HepG2 (cell line): ENCODE results near the gene CGNL1. TPM values are rescaled to one million over a fixed set of nuclear protein-coding genes. Genes with fewer than 3 reads are reported as not detected.

Source experiments
- AGO1 ChIP-seq: fragments of 200-400 bp; formaldehyde crosslinking; IDR thresholded peaks from 2 replicates; pipeline ENCODE4 v1.6.1; 2017; ENCODE audit warnings: mild to moderate bottlenecking, low read depth, low read length, moderate library complexity; ENCODE audit not compliant: poor library complexity, severe bottlenecking
- CCAR2 ChIP-seq: fragments of 200-400 bp; formaldehyde crosslinking; optimal IDR thresholded peaks from 2 replicates; pipeline ENCODE3; 2018; ENCODE audit warnings: low read depth, mild to moderate bottlenecking, low read length, moderate library complexity
- CENPX ChIP-seq: sonication (generic); formaldehyde crosslinking; IDR thresholded peaks from 2 replicates; pipeline ENCODE4 v1.9.0; 2021; ENCODE audit warnings: mild to moderate bottlenecking, missing genetic modification reagents, moderate library complexity
- CREB3 ChIP-seq: sonication (generic); formaldehyde crosslinking; IDR thresholded peaks from 2 replicates; pipeline ENCODE4 v1.5.0; 2020; ENCODE audit warnings: missing genetic modification reagents
- EP300 ChIP-seq, 3 experiments: sonication (generic) in 1 of 3; formaldehyde crosslinking in 1 of 3; IDR thresholded peaks; 2 replicates each; pipeline versions ENCODE4 v1.5.1 to v1.6.1; 2011 to 2020; ENCODE audit warnings: low read depth in 2 of 3, low read length in 2 of 3, borderline replicate concordance in 1 of 3, improper control_type of control experiment in 1 of 3, mild to moderate bottlenecking in 1 of 3, missing genetic modification reagents in 1 of 3, moderate library complexity in 1 of 3
- GTF2F1 ChIP-seq: fragments of 150-350 bp; IDR thresholded peaks from 2 replicates; pipeline ENCODE4 v1.6.1; 2014; ENCODE audit warnings: low read length
- IRF1 ChIP-seq: sonication (generic); formaldehyde crosslinking; IDR thresholded peaks from 2 replicates; pipeline ENCODE4 v1.4.0; 2020; ENCODE audit warnings: low read depth, mild to moderate bottlenecking, missing genetic modification reagents
- JDP2 ChIP-seq: sonication (generic); formaldehyde crosslinking; IDR thresholded peaks from 2 replicates; pipeline ENCODE4 v1.8.1; 2022; ENCODE audit warnings: missing genetic modification reagents, borderline replicate concordance
- MBD4 ChIP-seq: IDR thresholded peaks from 2 replicates; pipeline ENCODE4 v1.6.1; 2012; ENCODE audit warnings: low read length, inconsistent platforms, borderline replicate concordance
- MED8 ChIP-seq: sonication (generic); formaldehyde crosslinking; IDR thresholded peaks from 2 replicates; pipeline ENCODE4 v1.8.1; 2023; ENCODE audit warnings: mild to moderate bottlenecking, missing genetic modification reagents; ENCODE audit not compliant: insufficient replicate concordance
- NBN ChIP-seq: fragments of 450-650 bp; conservative IDR thresholded peaks from 2 replicates; pipeline ENCODE4 v1.6.1; 2017
- REL ChIP-seq: sonication (generic); formaldehyde crosslinking; conservative IDR thresholded peaks from 2 replicates; pipeline ENCODE4 v1.8.0; 2022; ENCODE audit warnings: mild to moderate bottlenecking, missing genetic modification reagents, moderate library complexity
- SNAPC5 ChIP-seq: sonication (generic); formaldehyde crosslinking; IDR thresholded peaks from 2 replicates; pipeline ENCODE4 v1.8.1; 2023; ENCODE audit warnings: mild to moderate bottlenecking, missing genetic modification reagents, borderline replicate concordance
- TBX3 ChIP-seq: fragments of 450-650 bp; IDR thresholded peaks from 2 replicates; pipeline ENCODE4 v1.6.1; 2017; ENCODE audit warnings: antibody characterized with exemption, mild to moderate bottlenecking, inconsistent platforms, borderline replicate concordance
- TOE1 ChIP-seq: sonication (generic); formaldehyde crosslinking; IDR thresholded peaks from 2 replicates; pipeline ENCODE4 v1.4.0; 2020; ENCODE audit warnings: mild to moderate bottlenecking, missing genetic modification reagents
- ZNF207 ChIP-seq: fragments of 450-650 bp; IDR thresholded peaks from 2 replicates; pipeline ENCODE4 v1.6.1; 2016; ENCODE audit warnings: antibody characterized with exemption, borderline replicate concordance
- ZNF33A ChIP-seq: sonication (generic); formaldehyde crosslinking; IDR thresholded peaks from 2 replicates; pipeline ENCODE4 v1.5.1; 2020; ENCODE audit warnings: missing genetic modification reagents, mild to moderate bottlenecking, moderate library complexity, borderline replicate concordance
- ZNF572 ChIP-seq: sonication (generic); formaldehyde crosslinking; IDR thresholded peaks from 2 replicates; pipeline ENCODE4 v1.5.1; 2020; ENCODE audit warnings: mild to moderate bottlenecking, missing genetic modification reagents
- ZNF607 ChIP-seq: sonication (generic); formaldehyde crosslinking; IDR thresholded peaks from 2 replicates; pipeline ENCODE4 v1.5.1; 2020; ENCODE audit warnings: missing genetic modification reagents, mild to moderate bottlenecking, borderline replicate concordance
- ZNF761 ChIP-seq: sonication (generic); formaldehyde crosslinking; conservative IDR thresholded peaks from 2 replicates; pipeline ENCODE4 v1.4.0; 2020; ENCODE audit warnings: mild to moderate bottlenecking, missing genetic modification reagents
- ZNF775 ChIP-seq: sonication (generic); formaldehyde crosslinking; IDR thresholded peaks from 2 replicates; pipeline ENCODE4 v1.4.0; 2020; ENCODE audit warnings: missing genetic modification reagents, mild to moderate bottlenecking, moderate library complexity, borderline replicate concordance
- ZNF776 ChIP-seq: sonication (generic); formaldehyde crosslinking; IDR thresholded peaks from 2 replicates; pipeline ENCODE4 v1.4.0; 2020; ENCODE audit warnings: mild to moderate bottlenecking, missing genetic modification reagents
- ZNF883 ChIP-seq: sonication (generic); formaldehyde crosslinking; IDR thresholded peaks from 2 replicates; pipeline ENCODE4 v1.5.1; 2020; ENCODE audit warnings: mild to moderate bottlenecking, missing genetic modification reagents; ENCODE audit errors: not compliant biosample characterization
- ZSCAN9 ChIP-seq: IDR thresholded peaks from 2 replicates; pipeline ENCODE4 v1.6.1; 2016; ENCODE audit warnings: borderline replicate concordance
- polyA plus RNA-seq, 8 experiments: library from polyadenylated mRNA; depleted of rRNA in 3 of 8; stranded (reverse) in 7 of 8; unstranded in 1 of 8; fragments of >200 nt; fragmentation: Illumina TruSeq in 4 of 8; extraction: Trizol in 4 of 8; gene quantifications; 2 replicates each; pipeline versions ENCODE4 v1.2.1 to v1.2.3, GENCODE V29; 2011 to 2016; ENCODE audit warnings: low read depth in 4 of 8, missing spikeins in 1 of 8, mixed read lengths in 1 of 8; ENCODE audit not compliant: insufficient read depth in 1 of 8
- total RNA-seq, 5 experiments: library from RNA; depleted of rRNA; stranded (reverse); fragments of >200 nt; fragmentation: Illumina TruSeq; extraction: Trizol; gene quantifications; 2 replicates each; pipeline ENCODE4 v1.2.3, GENCODE V29; 2016; ENCODE audit warnings: low read depth in 1 of 5
- TF ChIP-seq, protein P1 (sequence below): sonication (generic); formaldehyde crosslinking; conservative IDR thresholded peaks from 2 replicates; pipeline ENCODE4 v1.4.0; 2020; ENCODE audit warnings: missing genetic modification reagents

Gene CGNL1
- total and polyA plus RNA-seq, 2 of the 13 experiments (the other 11 are each of a cell fraction or from before 2014, with no cell fraction given): 5.6 to 15.6 TPM

GRCh38 chr15:57496946-57497869 lies 120.9 kb downstream of the CGNL1 start (continued):
- TF ChIP-seq ZNF775 (CRISPR knock-in tag) (no peak), ZNF33A (CRISPR knock-in tag) (no peak), CREB3 (no peak), TOE1 (no peak), ZNF607 (CRISPR knock-in tag) (peak; percentile 55; the same call in 1 of the 2 replicates), MED8 (CRISPR knock-in tag) (peak; percentile 86), CENPX (CRISPR knock-in tag) (no peak), ZSCAN9 (peak; percentile 84; the same call in 1 of the 2 replicates), JDP2 (CRISPR knock-in tag) (no peak; the same call in 1 of the 2 replicates), GTF2F1 (no peak), REL (CRISPR knock-in tag) (no peak), TBX3 (peak; percentile 20; the same call in 1 of the 2 replicates), ZNF776 (CRISPR knock-in tag) (0 out of 2 replicates have a peak, but pooled peaks have one; percentile 42), SNAPC5 (no peak; the same call in 1 of the 2 replicates), AGO1 (no peak), NBN (no peak), MBD4 (no peak), IRF1 (CRISPR knock-in tag) (no peak), ZNF761 (CRISPR knock-in tag) (peak; percentile 73; the same call in 1 of the 2 replicates), CCAR2 (no peak), ZNF883 (CRISPR knock-in tag) (no peak), EP300 (IDR thresholded peaks at IDR 0.05; ENCODE audit: low read depth in 2 of 2, low read length in 2 of 2) (peak; percentile 78 to 97; a peak in 3 of 4 replicates), EP300 (CRISPR knock-in tag; IDR thresholded peaks at IDR 0.05; ENCODE audit: borderline replicate concordance) (peak; percentile 98), ZNF572 (CRISPR knock-in tag) (no peak), ZNF207 (no peak)
- TF ChIP-seq, protein P1, sequence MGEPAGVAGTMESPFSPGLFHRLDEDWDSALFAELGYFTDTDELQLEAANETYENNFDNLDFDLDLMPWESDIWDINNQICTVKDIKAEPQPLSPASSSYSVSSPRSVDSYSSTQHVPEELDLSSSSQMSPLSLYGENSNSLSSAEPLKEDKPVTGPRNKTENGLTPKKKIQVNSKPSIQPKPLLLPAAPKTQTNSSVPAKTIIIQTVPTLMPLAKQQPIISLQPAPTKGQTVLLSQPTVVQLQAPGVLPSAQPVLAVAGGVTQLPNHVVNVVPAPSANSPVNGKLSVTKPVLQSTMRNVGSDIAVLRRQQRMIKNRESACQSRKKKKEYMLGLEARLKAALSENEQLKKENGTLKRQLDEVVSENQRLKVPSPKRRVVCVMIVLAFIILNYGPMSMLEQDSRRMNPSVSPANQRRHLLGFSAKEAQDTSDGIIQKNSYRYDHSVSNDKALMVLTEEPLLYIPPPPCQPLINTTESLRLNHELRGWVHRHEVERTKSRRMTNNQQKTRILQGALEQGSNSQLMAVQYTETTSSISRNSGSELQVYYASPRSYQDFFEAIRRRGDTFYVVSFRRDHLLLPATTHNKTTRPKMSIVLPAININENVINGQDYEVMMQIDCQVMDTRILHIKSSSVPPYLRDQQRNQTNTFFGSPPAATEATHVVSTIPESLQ (CRISPR knock-in tag): no peak
